Middle frontal gyrus (tissue), 1 donor: ENCODE results near the gene VASH1.

ENCODE experiments used
- DNase-seq: peaks from one replicate; pipeline ENCODE4 v3.0.0-alpha.2; 2015; ENCODE audit warnings: low spot score; ENCODE audit errors: extremely low spot score

Gene VASH1

DNA sequence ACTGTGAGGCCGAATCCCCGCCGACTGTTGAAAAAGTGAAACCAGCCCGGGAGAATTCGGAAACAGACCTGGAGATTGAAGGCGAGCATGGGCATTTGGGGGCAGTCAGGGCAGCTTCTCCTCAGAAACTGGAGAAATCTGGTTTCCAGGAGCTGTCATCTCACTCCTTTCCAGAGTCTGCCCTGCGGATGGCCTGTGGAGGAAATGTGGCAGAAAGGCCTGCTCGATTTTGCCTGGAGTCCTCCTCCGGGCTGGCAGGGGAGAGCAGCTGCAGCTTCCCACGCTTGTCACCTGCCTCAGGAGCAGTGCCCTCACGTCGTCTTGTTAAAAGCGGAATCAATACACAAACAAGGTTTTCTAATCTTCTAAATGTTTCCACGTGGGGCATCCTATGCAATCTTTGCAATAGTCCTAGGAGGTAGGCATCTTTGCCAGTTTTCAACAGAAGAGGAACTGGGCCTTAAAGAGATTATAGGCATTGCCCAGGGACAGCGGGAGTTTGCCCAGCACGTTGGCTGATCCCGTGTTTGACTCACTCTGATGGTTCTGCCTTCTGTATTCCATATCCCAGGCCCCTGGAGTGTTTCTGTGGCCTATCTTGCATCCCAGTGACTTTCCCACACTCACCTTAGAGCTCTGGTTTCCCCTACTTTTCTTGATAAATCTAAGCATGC lies 67.2 kb downstream of the VASH1 start:
- no peak for DNase-seq

GRCh38 chr14:76829013-76829365 lies 67.7 kb downstream of the VASH1 start:
- no peak for DNase-seq

- peak; percentile 84 for DNase-seq
Observed at GRCh38 chr14:76829650-76830421, 68.6 kb downstream of the VASH1 start.

DNA sequence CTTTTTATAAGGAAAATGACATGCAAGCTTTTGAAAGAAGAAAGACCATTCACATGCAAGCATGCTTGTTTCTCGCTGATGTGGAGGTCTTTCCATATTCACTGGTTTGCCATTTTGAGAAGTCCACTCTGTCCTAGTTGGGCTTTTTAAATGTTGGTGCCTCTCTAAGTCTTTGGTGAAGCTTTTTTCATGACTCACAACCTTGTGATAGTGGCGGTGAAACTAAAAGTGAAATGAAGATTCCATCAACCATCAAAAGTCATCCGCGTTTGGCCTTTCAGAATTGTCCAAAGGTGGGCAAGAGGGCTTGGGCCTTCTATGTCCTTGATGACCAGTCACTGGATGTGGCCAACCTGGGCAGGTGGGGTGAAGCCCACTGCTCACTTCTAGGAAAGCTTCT lies 69.3 kb downstream of the VASH1 start:
- DNase-seq, result no peak

DNA sequence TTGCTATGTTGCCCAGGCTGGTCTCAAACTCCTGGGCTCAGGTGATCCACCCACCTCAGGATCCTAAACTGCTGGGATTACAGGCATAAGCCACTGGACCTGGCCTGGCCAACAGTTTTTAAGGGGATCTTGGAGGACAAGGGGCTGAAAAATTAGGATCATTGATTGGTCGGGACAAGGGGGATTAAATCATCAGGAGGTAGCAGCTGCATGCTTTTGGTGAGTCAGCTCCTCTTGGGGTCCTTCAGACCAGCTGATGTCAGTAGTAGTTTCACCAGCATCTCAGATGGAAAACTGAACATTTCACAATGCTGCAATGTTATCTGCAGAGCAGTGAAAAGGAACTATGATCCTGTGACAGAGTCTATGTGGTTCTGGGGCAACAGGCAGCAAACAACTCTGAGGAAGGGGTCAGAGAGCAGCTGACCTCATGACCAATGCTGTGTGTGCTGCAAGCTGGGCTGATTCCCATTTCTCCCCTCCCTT lies 71.3 kb downstream of the VASH1 start:
- DNase-seq, result no peak
